ENCODE measurements around the gene C16orf78.

C16orf78 gene

GRCh38 chr16:49439676-49440075 lies 66.1 kb downstream of the C16orf78 start:
- H3K27me3 ChIP-seq: peaks cover 41% of the 10 kb centered on the region
- no peak for TF ChIP-seq CTCF (IDR thresholded peaks at IDR 0.05)

GRCh38 chr16:49440156-49441065 lies 66.8 kb downstream of the C16orf78 start:
- no peaks in the 10 kb centered on the region for H3K4me1 ChIP-seq (ENCODE audit: control insufficient read depth in 1 of 2, insufficient read depth in 1 of 2, low read depth in 1 of 2, low read length in 1 of 2)
- H3K4me3 ChIP-seq (ENCODE audit: low read depth in 1 of 2, low read length in 1 of 2): no peak overlapping the region
- no peak overlapping the region for H3K27ac ChIP-seq
- no peak for TF ChIP-seq CTCF (IDR thresholded peaks at IDR 0.05)
- no peaks in the 10 kb centered on the region for H3K9me3 ChIP-seq
- H3K36me3 ChIP-seq: no peaks in the 10 kb centered on the region
- peaks cover 41% of the 10 kb centered on the region for H3K27me3 ChIP-seq

More at GRCh38 chr16:49439676-49440075, 66.1 kb downstream of the C16orf78 start:
- no peaks in the 10 kb centered on the region for H3K36me3 ChIP-seq
- no peaks in the 10 kb centered on the region for H3K9me3 ChIP-seq
- H3K4me3 ChIP-seq (ENCODE audit: low read depth in 1 of 2, low read length in 1 of 2): no peak overlapping the region
- H3K4me1 ChIP-seq (ENCODE audit: control insufficient read depth in 1 of 2, insufficient read depth in 1 of 2, low read depth in 1 of 2, low read length in 1 of 2): no peaks in the 10 kb centered on the region
- H3K27ac ChIP-seq: no peak overlapping the region

DNA sequence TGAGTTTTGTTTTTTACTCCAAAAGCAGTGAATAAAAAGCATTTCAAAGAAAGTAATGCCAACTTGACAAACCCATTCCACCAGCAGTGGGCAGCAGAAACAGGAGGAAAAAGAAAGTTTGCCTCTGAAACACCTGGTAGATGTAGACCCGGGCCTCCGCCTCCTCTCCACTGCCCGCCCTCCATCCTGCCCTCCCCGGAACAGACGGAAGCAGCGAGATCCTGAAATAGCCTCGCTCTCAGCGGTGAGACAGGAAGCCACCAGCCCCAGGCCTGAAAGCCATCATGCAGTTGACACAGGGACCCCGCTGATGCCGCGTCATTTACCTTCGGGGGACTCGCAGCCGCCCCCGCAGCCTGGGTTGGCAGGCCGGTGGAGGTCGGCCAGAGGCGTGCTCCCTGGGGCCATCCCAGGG lies 67.8 kb downstream of the C16orf78 start:
- Histone ChIP-seq H3K36me3 (no peaks in the 10 kb centered on the region), H3K4me3 (ENCODE audit: low read depth in 1 of 2, low read length in 1 of 2) (no peak overlapping the region), H3K27me3 (peaks cover 41% of the 10 kb centered on the region), H3K9me3 (no peaks in the 10 kb centered on the region), H3K27ac (no peak overlapping the region), H3K4me1 (ENCODE audit: control insufficient read depth in 1 of 2, insufficient read depth in 1 of 2, low read depth in 1 of 2, low read length in 1 of 2) (no peaks in the 10 kb centered on the region)
- no peak for TF ChIP-seq CTCF (IDR thresholded peaks at IDR 0.05)

GRCh38 chr16:49442805-49443204 lies 69.2 kb downstream of the C16orf78 start:
- no peak overlapping the region for H3K4me3 ChIP-seq (ENCODE audit: low read depth in 1 of 2, low read length in 1 of 2)
- H3K27ac ChIP-seq: no peak overlapping the region
- no peaks in the 10 kb centered on the region for H3K9me3 ChIP-seq
- H3K27me3 ChIP-seq: peaks cover 41% of the 10 kb centered on the region
- TF ChIP-seq CTCF (IDR thresholded peaks at IDR 0.05): no peak
- no peaks in the 10 kb centered on the region for H3K36me3 ChIP-seq
- H3K4me1 ChIP-seq (ENCODE audit: control insufficient read depth in 1 of 2, insufficient read depth in 1 of 2, low read depth in 1 of 2, low read length in 1 of 2): no peaks in the 10 kb centered on the region

DNA sequence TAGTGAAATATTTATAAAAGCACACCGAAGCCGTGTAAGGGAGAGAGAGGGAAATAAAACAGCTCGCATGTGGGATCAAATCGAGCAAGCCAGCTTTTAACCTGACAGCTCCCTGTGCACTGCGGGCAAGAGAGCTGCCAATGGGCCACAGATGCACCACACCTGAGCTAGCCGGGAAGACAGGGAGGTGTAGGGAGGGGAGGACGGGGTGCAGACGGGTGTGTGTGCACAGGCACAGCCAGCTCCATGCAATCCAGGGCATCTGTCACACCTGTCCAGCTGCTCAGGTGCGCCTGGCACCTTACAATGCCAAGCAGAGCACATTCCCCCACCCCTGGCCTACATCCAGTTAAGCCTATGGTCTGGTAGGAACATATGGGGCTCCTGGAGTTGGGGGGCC lies 70.0 kb downstream of the C16orf78 start:
- peaks cover 41% of the 10 kb centered on the region for H3K27me3 ChIP-seq
- no peak overlapping the region for H3K27ac ChIP-seq

More for the DNA sequence above, 70.0 kb downstream of the C16orf78 start:
- no peak overlapping the region for H3K4me3 ChIP-seq (ENCODE audit: low read depth in 1 of 2, low read length in 1 of 2)
- no peaks in the 10 kb centered on the region for H3K4me1 ChIP-seq (ENCODE audit: control insufficient read depth in 1 of 2, insufficient read depth in 1 of 2, low read depth in 1 of 2, low read length in 1 of 2)
- no peak for TF ChIP-seq CTCF (IDR thresholded peaks at IDR 0.05)
- H3K36me3 ChIP-seq: no peaks in the 10 kb centered on the region
- H3K9me3 ChIP-seq: no peaks in the 10 kb centered on the region

Measured in neutrophil (primary cell).